ENCODE measurements around the gene APLF. TPM values are rescaled to one million over a fixed set of nuclear protein-coding genes. Genes with fewer than 3 reads are reported as not detected.
A peak's percentile ranks its signal among the peaks of the same experiment; 100 is the strongest.
"Not testable (repeated sequence)": the region's sequence is repeated elsewhere in the genome, so short reads cannot be mapped to it uniquely, and the experiment has no call there.

Gene APLF
- total RNA-seq, 1 donor from 2014 or later: 4.0 TPM

DNA sequence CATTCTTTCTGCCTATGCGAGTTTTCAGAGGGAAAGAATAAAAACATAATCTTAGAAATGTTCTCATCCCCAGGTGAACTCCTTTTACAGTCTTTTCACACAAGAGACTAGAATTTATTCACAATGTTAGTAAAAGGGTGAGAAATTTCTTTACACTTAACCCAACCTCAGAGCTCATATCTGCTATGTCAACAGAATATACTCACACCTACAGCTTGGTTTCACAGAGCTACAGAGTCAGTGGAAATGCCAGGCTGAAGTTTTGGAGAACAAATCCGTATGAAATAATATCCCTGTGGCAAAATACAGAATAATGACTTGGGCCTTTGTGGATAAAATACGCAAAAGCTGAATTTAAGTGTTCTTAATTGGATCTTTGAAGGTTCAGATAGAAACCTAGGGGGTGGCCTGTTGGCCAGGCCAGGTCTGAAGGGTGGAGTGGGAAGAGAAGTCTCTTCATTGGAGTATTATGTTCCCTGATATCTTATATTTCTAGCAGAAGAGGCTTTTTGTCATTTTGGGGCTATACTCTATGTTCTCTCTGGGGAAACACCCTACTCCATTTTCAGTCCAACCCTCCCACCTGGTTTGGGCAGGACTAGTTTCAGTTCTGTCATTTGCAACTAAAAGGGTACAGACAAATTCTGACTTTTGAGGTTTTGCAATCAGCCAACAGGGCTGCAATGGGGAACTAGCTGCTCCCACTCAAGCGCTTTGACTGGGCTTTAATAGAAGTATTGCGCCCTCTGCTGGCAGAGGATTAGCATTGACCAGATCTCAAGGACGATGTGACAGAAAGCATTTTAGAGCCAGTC lies 26.0 kb upstream of the APLF start:
- peak; percentile 68 to 84 for DNase-seq (ENCODE audit: low read depth in 2 of 2)

DNA sequence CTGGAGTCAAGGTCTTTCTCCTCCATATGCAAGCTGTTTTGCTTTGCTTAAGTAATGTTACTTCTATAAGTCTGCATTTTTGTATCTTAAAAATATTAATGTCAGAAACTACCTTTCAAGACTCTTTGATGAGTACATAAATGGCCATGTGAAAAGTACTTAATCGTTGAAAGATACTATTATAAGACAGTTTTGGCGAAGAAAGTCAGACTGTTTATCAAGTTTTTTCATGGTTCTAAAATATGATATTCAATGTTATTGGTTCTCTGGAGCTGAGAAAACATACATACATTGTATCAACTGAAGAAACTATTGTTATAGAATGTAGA lies 25.4 kb upstream of the APLF start:
- DNase-seq (ENCODE audit: low read depth in 2 of 2): no peak

DNA sequence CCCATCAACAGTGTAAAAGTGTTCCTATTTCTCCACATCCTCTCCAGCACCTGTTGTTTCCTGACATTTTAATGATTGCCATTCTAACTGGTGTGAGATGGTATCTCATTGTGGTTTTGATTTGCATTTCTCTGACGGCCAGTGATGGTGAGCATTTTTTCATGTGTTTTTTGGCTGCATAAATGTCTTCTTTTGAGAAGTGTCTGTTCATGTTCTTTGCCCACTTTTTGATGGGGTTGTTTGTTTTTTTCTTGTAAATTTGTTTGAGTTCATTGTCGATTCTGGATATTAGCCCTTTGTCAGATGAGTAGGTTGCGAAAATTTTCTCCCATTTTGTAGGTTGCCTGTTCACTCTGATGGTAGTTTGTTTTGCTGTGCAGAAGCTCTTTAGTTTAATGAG lies 21.0 kb upstream of the APLF start:
- DNase-seq (ENCODE audit: low read depth in 2 of 2): not testable (repeated sequence)

DNA sequence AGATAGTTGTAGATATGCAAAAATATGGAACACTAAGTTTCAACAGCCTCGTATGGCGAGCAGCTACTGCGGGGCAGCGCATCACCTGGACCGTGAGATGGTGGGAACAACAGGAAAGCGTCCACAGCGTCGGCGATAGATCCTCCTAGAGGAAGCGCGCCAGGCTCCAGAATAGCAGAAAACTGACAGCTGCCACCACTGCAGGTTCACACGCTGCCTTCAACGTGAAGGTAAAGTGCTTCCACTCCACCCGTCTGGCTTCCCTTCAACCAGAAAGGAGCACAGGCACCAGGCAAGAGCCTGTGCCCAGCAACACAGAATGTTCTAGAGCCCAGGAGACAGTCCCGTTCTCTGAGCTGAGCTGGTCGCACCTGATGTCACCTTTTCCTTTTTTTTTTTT lies 20.3 kb upstream of the APLF start:
- DNase-seq (ENCODE audit: low read depth in 2 of 2): no peak

DNA sequence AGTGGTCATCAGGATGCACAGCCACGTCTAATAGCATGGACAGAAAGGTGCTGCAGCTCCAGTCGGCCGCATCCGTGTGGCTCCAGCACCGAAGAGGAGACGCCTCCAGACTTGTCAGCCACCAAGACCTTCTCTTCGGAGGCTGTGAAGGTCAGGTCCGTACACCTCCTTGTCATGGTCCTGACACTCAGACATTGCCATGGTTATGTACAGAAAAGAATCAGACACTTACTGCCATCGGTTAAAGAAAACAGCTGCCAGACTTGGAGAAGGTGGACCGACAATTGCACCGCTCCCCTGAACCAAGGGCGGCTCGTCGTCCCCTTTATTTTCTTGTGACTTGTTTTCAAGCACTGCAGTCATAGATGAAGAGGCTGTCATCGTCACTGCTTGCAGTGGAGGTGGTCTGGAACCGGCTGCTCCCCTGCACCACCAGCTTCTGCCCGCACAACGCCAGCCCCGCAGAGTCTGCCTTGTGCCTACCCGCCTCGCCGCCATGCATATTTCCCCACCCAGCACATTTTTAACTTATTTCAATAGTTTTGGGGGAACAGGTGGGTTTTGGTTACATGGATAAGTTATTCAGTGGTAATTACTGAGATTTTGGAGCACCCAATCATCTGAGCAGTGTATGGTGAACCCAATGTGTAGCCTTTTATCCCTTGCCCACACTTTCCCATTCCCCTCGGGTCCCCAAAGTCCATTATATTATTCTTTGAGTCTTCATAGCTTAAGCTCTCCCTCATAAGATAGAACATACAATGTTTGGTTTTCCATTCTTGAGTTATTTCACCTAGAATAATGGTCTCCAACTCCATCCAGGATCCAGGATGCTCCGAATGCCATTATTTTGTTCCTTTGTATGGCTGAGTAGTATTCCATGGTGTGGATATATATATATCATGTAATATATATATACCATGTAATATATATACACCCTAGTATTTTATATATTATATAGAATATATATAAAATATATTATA lies 18.4 kb upstream of the APLF start:
- DNase-seq (ENCODE audit: low read depth in 2 of 2): no peak

DNA sequence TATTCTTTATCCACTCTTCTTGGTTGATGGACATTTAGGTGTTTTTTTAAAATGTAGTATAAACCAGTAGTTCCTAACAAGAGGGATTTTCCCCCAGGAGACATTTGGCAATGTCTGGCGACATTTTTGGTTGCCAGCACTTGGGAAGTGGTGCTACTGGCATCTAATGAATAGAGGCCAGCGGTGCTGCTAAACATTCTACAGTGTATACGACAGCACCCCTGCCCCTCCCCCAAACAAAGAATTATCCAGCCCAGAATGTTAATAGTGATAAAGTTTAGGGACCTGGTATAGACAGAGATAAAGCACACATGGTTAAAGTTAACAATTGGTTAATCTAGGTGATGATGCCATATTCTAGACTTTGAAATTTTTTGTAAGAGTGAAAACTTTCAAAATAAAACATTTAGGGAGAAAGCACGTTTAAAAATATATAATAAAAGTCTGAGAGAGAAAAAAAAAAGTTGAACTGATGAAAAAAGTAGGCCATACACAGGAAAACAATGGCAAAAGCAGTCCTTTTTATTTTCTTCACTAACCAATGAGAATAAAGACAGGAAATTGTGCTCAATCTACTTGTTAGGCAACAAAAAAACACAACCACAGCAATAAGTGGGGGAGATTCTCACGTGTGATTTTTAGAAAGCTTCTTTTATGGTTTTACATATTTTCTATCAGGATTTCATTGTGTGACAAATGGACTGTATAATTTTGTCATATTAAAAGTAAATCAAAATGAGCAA lies 15.1 kb upstream of the APLF start:
- no peak for DNase-seq (ENCODE audit: low read depth in 2 of 2)

DNA sequence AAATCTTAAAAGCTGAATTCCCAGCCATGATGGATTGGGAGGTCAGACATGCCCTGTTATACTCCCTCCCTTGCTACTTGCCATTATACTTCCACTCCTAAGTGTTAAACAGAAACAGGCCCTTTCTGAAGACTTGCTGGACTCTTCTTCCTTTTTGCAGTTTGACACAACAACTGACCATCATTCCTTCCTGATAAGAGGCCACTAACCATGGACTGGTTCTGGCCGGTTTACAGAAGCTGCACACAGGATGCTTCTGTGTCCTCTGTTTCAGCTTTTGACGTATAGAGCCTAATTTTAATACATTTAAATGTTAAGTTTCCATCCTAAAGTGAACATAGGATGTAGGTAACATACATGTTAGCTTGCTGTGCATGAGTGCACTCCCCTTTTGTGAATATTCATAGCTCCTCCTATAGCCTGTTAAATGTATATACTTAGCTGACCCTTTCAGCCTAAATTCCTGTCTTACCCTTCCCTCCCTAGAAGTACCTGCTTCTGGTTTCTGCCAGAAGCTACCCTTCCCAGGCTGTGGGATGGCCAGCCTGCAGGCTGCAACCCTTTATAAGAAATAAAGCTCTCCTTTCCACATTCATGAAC lies 13.5 kb upstream of the APLF start:
- no peak for DNase-seq (ENCODE audit: low read depth in 2 of 2)

DNA sequence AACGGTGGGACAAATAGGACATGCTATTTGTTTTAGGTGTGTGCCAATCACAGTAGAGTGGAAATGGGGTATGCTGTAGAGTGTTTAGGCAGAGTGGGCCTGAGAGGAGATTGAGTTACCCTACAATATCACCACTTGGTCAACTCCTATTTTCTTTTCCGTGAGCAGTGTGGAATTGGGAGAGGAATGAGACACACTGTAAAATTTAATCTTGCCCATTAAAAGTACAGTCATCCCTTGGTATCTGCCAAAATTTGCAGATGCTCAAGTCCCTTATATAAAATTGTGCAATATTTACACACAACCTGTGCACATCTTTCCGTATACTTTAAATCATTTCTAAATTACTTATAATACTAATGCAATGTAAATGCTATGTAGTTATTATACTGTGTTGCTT lies 12.7 kb upstream of the APLF start:
- DNase-seq (ENCODE audit: low read depth in 2 of 2): no peak

DNA sequence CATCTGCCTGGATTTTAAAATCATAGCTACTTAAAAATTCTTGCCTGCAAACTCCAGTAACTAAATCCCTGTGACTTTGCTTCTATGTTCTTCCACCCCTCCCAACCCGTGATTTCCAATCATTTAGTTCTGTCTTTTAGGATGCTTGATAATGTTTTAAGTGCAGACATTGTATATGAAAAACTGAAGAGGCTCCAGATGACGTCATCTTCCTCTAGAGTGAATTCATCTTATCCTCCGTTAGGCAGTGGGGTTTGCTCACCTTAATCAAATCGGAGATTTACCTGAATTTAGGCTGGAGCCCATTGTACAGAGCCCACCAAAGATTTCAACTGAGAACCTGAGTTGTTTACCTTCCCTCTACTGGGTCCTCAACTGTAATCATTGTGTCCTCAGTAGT lies 11.2 kb upstream of the APLF start:
- no peak for DNase-seq (ENCODE audit: low read depth in 2 of 2)

DNA sequence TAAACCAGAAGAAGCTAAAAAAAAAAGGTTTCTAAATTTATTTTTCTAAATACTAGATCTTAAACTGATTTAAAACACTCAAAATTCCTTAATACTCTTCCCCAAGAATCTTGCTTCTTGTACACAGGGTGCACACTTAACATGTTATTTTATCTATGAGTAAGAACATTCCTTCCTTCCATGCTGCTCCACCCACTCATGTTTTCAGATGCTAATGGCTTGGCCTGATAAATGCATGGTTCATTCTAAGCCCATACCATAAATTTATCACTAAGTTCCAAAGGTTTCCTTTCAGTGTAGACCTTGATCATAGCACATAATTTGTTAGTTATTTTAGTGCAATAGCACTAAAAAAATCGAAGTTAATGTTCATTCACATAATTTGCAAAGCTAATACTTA lies 8.4 kb upstream of the APLF start:
- DNase-seq (ENCODE audit: low read depth in 2 of 2): no peak

DNA sequence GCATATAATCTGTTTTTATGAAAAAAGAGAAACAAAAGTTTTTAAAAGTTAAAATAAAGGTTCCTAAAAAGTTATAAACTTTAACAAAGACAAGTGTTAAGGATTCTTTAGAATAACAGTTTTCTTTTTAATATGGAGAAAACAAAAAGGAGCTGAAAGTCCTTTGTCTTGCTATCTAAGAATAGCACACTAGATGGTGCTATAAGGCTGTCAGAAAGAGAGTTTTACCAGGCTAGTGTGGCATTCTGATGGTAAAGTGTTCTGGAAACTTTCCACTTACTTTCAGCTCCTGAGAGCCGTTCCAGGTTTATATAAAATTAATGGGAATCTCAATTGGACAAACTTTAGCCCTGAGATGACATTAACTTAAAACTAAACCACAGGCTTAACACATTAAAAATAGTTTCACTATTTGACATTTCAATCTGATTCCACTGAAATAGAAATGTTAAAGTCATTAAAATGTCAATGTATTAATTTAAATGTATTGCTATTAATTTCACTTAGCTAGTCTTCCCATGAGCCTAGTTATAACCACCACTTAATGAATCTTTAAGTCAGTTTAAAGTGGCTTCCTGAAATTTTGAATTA lies 4.0 kb upstream of the APLF start:
- DNase-seq (ENCODE audit: low read depth in 2 of 2): peak; percentile 68 to 77

DNA sequence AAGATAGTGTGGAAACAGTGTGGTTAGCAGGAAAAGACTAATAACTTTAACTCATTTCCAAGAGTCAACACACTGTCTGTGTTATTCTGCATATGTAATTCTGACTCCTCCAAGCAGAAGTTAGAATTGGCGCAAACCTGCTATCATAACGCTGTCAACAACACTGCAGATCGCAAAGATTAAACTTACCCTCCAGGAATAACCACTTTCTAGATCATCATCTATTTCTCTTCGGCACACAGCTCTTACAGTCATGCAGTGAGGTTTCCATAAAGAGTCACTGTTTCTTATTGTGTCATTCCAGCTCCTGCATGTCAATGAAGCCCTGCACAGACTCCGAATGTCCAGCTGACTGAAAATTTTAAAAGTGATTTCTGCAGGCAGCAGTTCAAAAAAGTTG lies 2.7 kb upstream of the APLF start:
- no peak for DNase-seq (ENCODE audit: low read depth in 2 of 2)

DNA sequence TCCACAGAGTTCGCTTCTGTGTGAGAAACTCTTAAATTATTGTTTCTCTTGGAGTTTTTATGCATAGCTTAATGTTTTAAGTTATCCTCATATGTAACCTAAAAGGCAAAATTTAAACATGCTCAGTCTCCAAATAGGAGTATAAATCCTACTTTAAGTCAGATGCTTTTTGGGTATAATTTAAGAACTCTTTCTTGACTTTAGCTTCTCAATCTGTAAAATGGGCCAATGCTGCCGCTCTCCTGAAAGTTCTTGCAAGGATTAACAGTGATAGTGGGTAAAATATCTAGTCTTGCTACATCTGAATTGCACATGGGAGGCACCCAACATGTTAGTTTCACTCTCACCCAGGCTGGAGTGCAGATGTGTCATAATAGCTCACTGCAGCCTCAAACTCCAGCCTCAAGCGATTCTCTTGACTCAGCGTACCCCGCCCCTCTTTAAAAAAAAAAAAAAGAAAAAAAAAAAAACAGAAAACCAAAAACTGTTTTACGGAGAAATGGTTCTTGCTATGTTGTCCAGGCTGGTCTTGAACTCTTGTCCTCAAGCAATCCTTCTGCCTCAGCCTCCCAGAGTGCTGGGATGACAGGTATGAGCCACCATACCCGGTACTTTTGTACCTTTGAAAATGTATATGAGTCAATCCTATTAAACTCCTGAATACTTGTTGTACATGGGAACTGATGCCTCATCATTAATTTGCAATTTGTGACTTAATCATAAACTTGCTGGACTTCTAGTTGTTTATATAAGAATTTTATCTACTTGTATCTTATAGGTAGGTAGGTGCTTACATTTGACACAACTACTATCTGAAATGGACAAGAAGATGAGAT lies 2.1 kb upstream of the APLF start:
- no peak for DNase-seq (ENCODE audit: low read depth in 2 of 2)

DNA sequence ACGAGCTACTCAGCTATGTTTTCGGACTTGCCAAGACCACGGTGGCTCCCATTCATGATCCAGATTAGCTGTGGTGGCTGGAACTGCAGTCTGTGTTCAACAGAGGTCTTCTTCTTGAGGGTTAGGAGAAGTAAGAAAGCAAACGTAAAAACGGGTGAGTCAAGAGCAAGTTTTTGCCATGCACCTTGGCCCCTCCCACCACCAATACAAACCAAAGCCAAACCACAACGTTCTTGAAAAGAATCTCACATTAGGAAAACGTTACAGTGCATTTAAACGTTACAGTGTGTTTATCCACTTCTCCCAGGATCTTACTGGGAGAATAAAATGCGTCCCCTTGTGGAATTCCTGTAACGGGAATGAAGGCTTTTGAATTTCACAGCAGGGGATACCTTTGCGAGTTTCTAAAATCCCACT lies 1.0 kb upstream of the APLF start:
- DNase-seq (ENCODE audit: low read depth in 2 of 2): peak in 1 of 2 donors; percentile 44

DNA sequence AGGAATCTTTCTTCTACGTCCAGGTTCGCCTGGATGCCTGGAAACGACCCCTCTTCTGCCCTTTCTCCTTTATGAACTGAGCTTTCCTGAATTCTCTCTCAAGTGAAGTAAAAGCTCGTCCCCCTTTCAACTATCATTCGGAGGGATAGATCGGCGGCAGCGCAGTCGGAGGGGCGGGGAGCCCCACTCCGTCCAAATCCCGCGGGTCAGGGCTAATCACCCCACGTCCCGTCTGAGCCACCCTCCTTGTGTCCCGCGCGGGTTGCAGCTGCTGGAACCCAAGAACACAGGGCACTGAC lies 658 bp upstream of the APLF start:
- DNase-seq (ENCODE audit: low read depth in 2 of 2): no peak

DNA sequence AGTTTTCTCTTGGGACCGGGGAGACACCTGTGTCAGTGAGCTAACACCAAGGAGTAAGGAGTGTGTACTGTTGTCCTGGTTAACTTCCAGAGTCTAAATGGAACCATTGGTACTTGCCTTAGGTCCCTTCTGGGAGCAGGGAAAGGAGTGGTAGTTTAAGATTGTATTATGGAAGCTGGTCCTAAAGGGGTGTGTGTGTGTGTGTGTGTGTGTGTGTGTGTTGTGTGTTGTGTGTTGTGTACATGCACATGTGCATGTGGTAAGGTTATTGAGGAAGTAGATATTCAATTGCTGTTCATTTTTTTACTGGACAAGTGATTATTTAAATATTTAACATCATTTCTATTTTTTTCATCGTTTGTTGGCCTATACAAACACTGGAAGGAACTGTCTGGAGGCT lies 1.4 kb downstream of the APLF start:
- DNase-seq (ENCODE audit: low read depth in 2 of 2): no peak

DNA sequence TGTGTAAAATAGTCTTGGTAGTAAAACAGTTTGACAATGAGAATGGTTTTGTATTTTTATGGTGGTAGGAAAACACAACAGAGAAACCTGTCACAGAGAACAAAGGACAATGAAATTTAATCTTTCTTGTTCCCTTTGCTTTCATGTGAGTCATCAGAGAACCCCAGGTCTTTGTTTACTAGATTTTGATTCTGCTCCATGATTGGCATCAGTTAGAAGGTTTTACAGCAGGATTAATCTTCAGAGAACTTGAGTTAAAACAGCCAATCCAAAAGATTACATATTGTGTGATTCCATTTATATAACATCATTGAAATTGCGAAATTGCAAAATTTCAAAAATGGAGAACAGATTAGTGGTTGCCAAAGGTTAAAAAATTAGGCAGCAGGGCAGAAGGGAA lies 2.5 kb downstream of the APLF start:
- peak in 1 of 2 donors; percentile 36 for DNase-seq (ENCODE audit: low read depth in 2 of 2)

DNA sequence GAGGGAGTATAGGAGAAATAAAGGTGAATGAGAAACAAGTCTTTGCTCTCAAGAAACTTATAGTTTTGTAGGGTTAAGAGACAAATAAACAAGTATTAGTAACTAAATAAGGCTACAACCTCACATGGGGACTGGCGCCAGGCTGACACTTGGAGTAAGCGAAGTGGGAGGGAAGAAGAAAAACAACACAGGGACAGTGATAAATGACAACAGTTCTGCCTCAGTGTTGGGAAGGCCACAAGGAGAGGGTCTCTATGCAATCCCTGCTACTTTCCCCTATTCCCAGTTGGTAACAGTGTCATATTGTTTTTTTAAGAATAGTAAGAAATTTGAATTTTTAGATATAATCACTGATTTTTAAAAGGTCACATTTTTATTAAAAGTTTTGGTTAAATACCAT lies 4.0 kb downstream of the APLF start:
- no peak for DNase-seq (ENCODE audit: low read depth in 2 of 2)

DNA sequence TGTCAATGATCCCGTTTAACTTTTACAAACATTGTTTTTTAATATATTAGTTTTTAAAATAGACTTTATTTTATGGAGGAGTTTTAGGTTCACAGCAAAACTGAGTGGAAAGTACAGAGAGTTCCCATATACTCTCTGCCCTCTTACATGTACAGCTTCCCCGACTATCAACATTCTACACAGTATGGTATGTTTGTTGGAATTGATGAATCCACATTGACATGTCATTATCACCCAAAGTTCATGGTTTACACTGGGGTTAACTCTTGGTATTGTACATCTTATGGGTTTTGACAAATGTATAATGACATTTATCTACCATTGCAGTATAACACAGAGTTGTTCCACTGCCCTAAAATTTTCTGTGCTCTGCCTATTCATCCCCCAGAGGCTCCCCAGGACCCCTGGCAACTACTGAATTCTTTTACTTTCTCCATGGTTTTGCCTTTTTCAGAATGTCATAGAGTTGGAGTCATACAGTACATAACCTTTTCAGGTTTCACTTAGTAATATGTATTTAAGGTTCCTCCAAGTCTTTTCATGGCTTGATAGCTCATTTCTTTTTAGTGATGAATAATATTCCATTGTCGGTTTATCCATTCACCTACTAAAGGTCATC lies 5.5 kb downstream of the APLF start:
- no peak for DNase-seq (ENCODE audit: low read depth in 2 of 2)

DNA sequence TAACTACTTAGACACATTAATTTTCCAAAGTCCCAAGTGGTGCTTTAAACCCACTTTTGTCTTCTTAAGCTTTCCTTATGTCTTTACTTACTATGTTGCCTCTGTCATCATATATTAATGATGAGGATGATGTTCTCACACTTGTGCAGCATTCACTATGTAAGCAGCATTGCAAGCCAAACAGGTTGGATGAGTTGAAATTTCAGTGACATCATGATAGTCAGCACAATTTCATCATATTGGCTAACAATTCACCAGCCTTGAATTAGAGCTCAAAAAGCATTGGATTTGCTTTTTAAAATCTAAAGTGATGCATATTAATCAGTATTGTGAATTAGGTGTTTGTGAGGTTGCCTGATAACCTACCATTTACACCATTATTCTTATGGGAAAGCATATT lies 7.7 kb downstream of the APLF start:
- DNase-seq (ENCODE audit: low read depth in 2 of 2): no peak

Measured in dermis microvascular lymphatic vessel endothelial cell (primary cell).